Measurements from ENCODE around the gene KLF1.
"Not testable (repeated sequence)": the region's sequence is repeated elsewhere in the genome, so short reads cannot be mapped to it uniquely, and the experiment has no call there.

Gene KLF1

GRCh38 chr19:12868540-12869112, 18.4 kb downstream of the KLF1 start:
- no peak for DNase-seq (ENCODE audit: low read depth in 1 of 2, low spot score in 1 of 2)

GRCh38 chr19:12867120-12868099, 19.6 kb downstream of the KLF1 start:
- DNase-seq (ENCODE audit: low read depth in 1 of 2, low spot score in 1 of 2), result peak; percentile 31 to 59

GRCh38 chr19:12866416-12867119, 20.4 kb downstream of the KLF1 start:
- DNase-seq (ENCODE audit: low read depth in 1 of 2, low spot score in 1 of 2), result no peak

GRCh38 chr19:12865746-12866415, 21.1 kb downstream of the KLF1 start:
- no peak for DNase-seq (ENCODE audit: low read depth in 1 of 2, low spot score in 1 of 2)

GRCh38 chr19:12864721-12865715, 22.0 kb downstream of the KLF1 start:
- no peak for DNase-seq (ENCODE audit: low read depth in 1 of 2, low spot score in 1 of 2)

- DNase-seq (ENCODE audit: low read depth in 1 of 2, low spot score in 1 of 2), result no peak
These were observed 22.9 kb downstream of the KLF1 start for GRCh38 chr19:12864143-12864542.

GRCh38 chr19:12859546-12859945, 27.5 kb downstream of the KLF1 start:
- no peak for DNase-seq (ENCODE audit: low read depth in 1 of 2, low spot score in 1 of 2)

- no peak for DNase-seq (ENCODE audit: low read depth in 1 of 2, low spot score in 1 of 2)
These were observed 28.7 kb downstream of the KLF1 start for GRCh38 chr19:12858041-12858928.

GRCh38 chr19:12856653-12857052, 30.3 kb downstream of the KLF1 start:
- DNase-seq (ENCODE audit: low read depth in 1 of 2, low spot score in 1 of 2), result no peak

GRCh38 chr19:12847159-12848139, 39.6 kb downstream of the KLF1 start:
- peak; percentile 78 to 84 for DNase-seq (ENCODE audit: low read depth in 1 of 2, low spot score in 1 of 2)

- not testable (repeated sequence) for DNase-seq (ENCODE audit: low read depth in 1 of 2, low spot score in 1 of 2)
These were observed 40.4 kb downstream of the KLF1 start for GRCh38 chr19:12846613-12847012.

GRCh38 chr19:12843999-12844732, 42.8 kb downstream of the KLF1 start:
- no peak for DNase-seq (ENCODE audit: low read depth in 1 of 2, low spot score in 1 of 2)

GRCh38 chr19:12843328-12843727, 43.7 kb downstream of the KLF1 start:
- DNase-seq (ENCODE audit: low read depth in 1 of 2, low spot score in 1 of 2), result no peak

- no peak for DNase-seq (ENCODE audit: low read depth in 1 of 2, low spot score in 1 of 2)
These were observed 44.5 kb downstream of the KLF1 start for GRCh38 chr19:12842511-12842910.

- DNase-seq (ENCODE audit: low read depth in 1 of 2, low spot score in 1 of 2), result no peak
These were observed 45.9 kb downstream of the KLF1 start for GRCh38 chr19:12841094-12841493.

- no peak for DNase-seq (ENCODE audit: low read depth in 1 of 2, low spot score in 1 of 2)
These were observed 46.6 kb downstream of the KLF1 start for GRCh38 chr19:12840091-12841079.
